ENCODE data around the gene MEIS3. TPM values are rescaled to one million over a fixed set of nuclear protein-coding genes. Genes with fewer than 3 reads are reported as not detected.
A peak's percentile ranks its signal among the peaks of the same experiment; 100 is the strongest.

Gene MEIS3
- total RNA-seq, 6 experiments from 2014 or later: 34.1 to 50.3 (median 46.3) TPM

- no peak for TF ChIP-seq CTCF (IDR thresholded peaks at IDR 0.05)
- peaks cover 8% of the 10 kb centered on the region for H3K4me1 Mint-ChIP-seq (ENCODE audit: low read depth)
- no peak overlapping the region for H3K4me3 Mint-ChIP-seq
- no peaks in the 10 kb centered on the region for H3K9me3 Mint-ChIP-seq
- no peak overlapping the region for H3K27ac Mint-ChIP-seq
- DNase-seq: peak; percentile 9
- H3K27me3 Mint-ChIP-seq (ENCODE audit: insufficient read depth): no peaks in the 10 kb centered on the region; the same call in none of the 2 replicates
- peaks cover 23% of the 10 kb centered on the region for H3K36me3 Mint-ChIP-seq (ENCODE audit: low read depth)
These were observed 55.4 kb downstream of the MEIS3 start for GRCh38 chr19:47363758-47364531.

GRCh38 chr19:47362321-47362720 lies 57.0 kb downstream of the MEIS3 start:
- H3K4me1 Mint-ChIP-seq (ENCODE audit: low read depth): peaks cover 8% of the 10 kb centered on the region
- no peak overlapping the region for H3K4me3 Mint-ChIP-seq
- no peak overlapping the region for H3K27ac Mint-ChIP-seq
- DNase-seq: no peak
- H3K36me3 Mint-ChIP-seq (ENCODE audit: low read depth): peaks cover 22% of the 10 kb centered on the region
- no peaks in the 10 kb centered on the region; the same call in none of the 2 replicates for H3K27me3 Mint-ChIP-seq (ENCODE audit: insufficient read depth)
- no peak for TF ChIP-seq CTCF (IDR thresholded peaks at IDR 0.05)
- no peaks in the 10 kb centered on the region for H3K9me3 Mint-ChIP-seq

DNA sequence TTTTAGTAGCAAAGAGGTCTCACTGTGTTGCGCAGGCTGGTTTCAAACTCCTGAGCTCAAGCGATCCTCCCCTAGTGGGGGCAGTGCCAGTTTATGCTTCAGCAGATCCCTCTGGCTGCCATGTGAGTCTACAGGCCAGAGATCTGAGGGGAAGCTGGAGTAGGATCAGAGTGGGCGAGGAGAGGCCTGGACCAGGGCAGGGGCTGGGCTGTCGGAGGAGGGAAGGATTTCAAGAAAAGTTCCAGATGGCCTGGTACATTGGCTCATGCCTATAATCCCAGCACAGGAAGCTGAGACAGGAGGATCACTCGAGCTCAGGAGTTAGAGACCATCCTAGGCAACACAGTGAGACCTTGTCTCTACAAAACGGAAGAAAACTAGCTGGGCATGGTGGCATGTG lies 60.4 kb downstream of the MEIS3 start:
- Mint-ChIP-seq H3K9me3 (no peaks in the 10 kb centered on the region), H3K27ac (no peak overlapping the region), H3K4me3 (no peak overlapping the region), H3K27me3 (ENCODE audit: insufficient read depth) (no peaks in the 10 kb centered on the region; the same call in none of the 2 replicates), H3K4me1 (ENCODE audit: low read depth) (peaks cover 4% of the 10 kb centered on the region), H3K36me3 (ENCODE audit: low read depth) (peaks cover 18% of the 10 kb centered on the region)
- no peak for TF ChIP-seq CTCF (IDR thresholded peaks at IDR 0.05)
- DNase-seq: no peak

DNA sequence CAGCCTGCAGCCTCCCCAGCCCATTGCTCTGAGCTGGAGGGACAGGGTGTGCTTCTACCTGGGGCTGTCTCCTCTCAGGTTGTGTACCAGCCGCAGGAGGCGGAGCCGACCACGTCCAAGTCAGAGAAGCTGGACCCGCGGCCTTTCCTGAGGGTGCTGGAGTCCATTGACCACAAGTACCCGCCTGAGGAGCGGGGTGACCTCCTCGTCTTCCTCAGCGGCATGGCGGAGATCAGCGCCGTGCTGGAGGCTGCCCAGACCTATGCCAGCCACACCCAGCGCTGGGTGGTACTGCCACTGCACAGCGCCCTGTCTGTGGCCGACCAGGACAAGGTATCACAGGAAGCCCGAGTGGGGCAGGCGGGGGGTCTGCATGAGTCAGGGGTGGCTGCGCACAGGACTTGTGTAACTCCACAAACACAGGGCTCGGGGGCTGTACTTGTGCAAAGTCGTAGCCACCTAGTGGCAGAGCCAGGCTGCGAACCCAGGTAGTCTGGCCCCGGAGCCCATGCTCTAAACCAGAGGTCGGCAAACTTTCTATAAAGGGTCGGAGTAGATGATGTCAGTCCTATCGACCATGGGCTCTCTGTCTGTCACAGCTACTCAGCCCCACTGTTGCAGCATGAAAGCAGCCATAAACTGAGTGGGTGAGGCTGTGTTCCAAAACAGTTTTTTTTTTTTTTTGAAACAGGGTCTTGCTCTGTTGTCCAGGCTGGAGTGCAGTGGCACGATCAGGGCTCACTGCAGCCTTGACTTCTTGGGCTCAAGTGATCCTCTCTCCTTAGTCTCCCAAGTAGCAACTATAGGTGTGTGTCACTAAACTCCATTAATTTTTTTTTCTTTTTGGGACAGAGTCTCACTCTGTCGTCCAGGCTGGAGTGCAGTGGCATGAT lies 61.3 kb downstream of the MEIS3 start:
- Mint-ChIP-seq H3K27me3 (ENCODE audit: insufficient read depth) (no peaks in the 10 kb centered on the region; the same call in 1 of the 2 replicates), H3K9me3 (no peaks in the 10 kb centered on the region)
- peak; percentile 60 for TF ChIP-seq CTCF (IDR thresholded peaks at IDR 0.05)

GRCh38 chr19:47356900-47357299 lies 62.4 kb downstream of the MEIS3 start:
- TF ChIP-seq CTCF (IDR thresholded peaks at IDR 0.05): no peak
- no peak overlapping the region for H3K4me3 Mint-ChIP-seq
- no peaks in the 10 kb centered on the region; the same call in 1 of the 2 replicates for H3K27me3 Mint-ChIP-seq (ENCODE audit: insufficient read depth)
- H3K9me3 Mint-ChIP-seq: no peaks in the 10 kb centered on the region
- no peaks in the 10 kb centered on the region for H3K4me1 Mint-ChIP-seq (ENCODE audit: low read depth)
- H3K27ac Mint-ChIP-seq: no peak overlapping the region
- DNase-seq: no peak
- H3K36me3 Mint-ChIP-seq (ENCODE audit: low read depth): peaks cover 27% of the 10 kb centered on the region

More for the DNA sequence above, 61.3 kb downstream of the MEIS3 start:
- Mint-ChIP-seq H3K27ac (no peak overlapping the region), H3K36me3 (ENCODE audit: low read depth) (peaks cover 16% of the 10 kb centered on the region), H3K4me3 (no peak overlapping the region), H3K4me1 (ENCODE audit: low read depth) (no peaks in the 10 kb centered on the region)
- no peak for DNase-seq

Measured in HFFc6 (cell line).